ENCODE measurements around the gene SKI.

The SKI gene

DNA sequence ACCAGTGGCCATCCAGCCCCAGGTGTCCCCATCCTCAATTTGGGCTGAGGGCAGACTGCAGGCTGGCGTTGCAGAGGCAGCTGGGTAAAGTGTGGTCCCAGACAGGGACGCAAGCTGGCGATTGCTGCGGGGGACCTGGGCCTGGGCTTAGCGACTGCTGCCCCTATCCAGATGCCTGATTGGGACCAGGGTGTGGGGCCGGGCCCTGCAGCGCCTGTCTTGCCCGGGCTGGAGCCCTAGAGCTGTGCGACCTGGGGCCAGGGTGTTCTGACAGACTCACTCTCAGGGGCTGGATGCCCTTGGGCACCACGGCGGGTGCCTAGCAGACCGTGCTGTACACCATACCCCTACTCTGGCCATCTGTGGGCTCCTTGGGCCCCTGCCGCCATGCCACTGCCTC is 17.3 kb upstream of the SKI start:
- FAIRE-seq = no peak

DNA sequence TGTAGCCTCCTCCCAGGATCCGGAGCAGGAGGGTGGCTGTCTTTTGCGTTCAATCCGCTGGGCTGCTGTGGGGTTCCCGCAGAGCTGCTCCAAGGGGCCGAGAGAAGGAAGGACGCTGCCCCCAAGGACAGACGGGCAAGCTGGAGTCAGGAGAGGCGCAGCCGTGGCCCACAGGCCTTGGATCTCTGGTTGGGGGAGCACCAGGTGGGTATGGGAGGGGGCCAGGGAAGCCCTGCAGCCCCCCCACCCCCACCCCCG is 15.9 kb upstream of the SKI start:
- FAIRE-seq = no peak

DNA sequence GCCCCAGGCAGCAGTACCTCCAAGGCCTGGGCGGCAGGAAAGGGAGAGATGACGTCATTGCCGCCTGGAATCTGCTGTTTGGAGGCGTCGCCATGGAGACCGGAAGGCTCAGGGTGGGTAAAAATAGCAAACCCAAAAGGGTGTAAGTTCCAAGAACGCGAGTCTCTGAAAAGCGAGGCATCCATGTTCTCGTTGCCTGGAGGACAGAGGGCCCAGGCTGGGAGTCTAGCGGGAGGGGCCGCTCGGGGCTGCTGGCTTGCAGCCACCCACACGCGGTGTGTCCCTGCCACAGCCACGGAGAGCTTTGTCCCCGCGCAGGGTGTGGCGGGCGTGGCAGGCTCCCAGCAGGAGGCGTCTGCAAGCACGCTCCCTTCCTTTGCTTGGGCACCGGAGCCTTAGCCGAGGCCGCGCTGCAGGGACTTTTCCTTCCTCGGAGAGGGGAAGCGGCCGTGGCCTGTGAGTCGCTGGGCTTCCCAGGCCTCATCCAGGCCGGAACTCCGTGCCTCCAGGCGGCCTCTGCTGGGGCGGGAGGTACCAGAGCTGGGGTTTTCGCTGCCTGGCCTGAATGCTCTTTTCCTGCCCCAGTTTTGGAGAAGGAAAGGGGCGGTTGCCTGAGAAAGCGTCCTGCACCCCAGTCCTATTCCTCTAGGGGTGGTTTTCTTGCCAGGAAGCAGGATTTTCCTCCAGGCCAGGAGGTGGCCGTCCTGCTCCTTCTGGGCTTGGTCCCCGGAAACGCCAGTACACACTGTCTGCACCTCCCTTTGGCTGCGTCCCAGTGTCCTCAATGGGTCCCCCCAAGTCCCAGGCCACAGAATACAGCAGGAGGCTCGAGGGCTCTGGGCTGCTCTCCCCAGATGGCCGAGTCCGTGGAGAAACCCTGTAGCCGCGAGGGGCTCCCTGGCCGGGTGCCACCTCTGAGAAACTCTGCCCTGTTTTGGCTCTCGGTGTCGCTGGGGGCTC is 15.3 kb upstream of the SKI start:
- FAIRE-seq = no peak

DNA sequence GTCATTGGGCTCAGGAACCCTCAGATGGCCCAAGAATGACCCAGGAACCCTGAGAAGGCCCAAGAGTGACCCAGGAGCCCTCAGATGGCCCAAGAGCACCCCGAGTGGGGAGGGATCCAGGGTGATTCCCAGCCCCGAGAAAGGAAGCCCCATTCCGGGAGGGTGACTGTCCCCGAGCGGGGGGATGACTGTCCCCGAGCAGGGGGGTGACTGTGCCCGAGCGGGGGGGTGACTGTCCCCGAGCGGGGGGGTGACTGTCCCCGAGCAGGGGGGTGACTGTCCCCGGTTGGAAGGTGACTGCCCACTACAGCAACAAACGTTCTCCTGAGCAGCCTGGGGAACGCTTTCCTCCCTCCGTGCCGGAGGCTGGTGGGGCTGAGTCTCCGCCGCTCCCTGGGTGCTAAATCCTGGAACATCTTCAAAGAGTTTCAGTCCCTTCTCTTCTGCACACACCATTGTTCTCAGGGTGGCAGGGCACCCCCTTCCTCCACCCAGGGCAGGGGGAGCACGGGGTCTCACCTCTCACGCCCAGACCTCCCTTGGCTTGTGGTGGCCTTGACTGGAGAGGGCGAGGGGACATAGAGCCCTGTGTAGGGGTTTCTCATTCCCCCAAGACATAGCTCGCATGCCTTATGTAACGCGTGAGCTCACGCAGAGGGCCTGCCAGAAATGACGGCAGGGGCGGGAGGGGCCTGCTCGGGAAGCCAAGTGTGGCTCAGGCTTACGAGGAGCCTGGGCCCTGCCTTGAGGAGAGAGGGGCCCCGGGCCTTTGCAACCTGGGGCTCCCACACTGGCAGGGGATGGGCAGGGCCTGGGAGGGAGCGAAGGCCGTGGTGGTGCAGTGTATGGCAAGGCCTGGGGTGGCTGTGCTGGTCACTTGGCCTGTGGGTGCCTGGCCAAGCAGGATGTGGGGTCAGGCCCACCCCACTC is 14.3 kb upstream of the SKI start:
- no peak for FAIRE-seq

GRCh38 chr1:2214541-2215241 is 13.4 kb upstream of the SKI start:
- no peak for FAIRE-seq

DNA sequence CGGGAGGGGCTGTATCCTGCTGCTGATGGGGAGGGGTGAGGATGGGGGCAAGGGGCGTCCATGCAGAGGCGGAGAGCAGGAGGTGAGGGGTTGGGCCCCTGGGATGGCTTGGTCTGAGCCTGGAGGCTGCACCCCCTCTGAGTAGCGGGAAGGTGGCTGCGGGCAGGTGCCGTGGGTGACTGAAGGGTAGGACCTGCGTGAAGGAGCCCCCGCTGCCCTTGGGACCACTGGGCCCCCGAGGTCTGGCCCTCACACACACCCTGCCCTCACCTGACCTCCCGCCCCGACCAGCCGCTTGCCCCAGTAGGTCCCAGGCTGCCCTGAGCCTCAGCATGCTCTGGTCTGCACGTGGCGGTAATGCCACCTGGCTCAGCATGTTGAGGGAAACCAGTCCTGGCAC is 12.8 kb upstream of the SKI start:
- FAIRE-seq = no peak

DNA sequence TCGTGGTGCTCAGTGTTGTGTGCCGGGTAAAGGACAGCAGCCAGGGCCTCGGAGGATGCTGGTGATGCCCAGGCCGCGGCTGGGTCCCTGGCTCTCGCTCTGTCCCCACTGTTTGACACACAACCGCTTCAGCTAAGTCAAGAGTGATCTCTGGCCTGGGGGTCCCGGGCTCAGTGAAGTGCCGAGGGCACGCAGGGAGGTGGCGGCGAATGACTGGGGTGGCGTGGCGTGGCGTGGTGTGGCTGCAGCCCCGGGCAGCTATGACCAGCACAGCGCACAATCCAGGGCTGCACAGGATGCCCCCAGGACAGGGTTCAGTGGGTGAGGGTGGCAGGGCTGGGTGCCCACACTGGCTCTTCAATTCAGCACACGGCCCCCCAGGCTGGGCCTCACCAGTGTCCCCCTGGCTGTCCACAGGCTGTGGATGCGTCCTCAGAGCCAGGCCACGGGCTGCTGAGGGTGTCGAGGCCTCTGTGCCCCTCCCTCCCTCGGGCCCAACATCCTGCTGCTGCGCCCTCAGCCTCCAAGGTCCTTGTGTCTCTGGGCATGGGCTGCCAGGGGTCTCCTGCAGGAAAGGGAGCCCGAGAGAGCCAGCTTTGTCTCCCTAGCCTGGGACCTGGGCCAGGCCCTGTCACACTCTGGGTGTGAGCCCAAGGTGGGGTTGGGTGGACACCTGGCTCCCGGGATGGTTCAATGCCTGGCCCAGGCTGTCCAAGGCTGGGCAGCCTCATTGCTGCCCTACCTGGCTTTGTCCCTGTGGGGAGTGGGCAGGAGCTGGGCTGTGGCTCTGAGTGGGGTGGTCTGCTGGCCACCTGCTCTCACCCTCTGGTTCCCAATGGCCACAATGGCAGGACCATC is 12.0 kb upstream of the SKI start:
- FAIRE-seq = no peak

GRCh38 chr1:2216767-2217058 is 11.4 kb upstream of the SKI start:
- no peak for FAIRE-seq

GRCh38 chr1:2221271-2221670 is 6.8 kb upstream of the SKI start:
- FAIRE-seq = no peak

GRCh38 chr1:2224170-2224584 is 3.9 kb upstream of the SKI start:
- no peak for FAIRE-seq

DNA sequence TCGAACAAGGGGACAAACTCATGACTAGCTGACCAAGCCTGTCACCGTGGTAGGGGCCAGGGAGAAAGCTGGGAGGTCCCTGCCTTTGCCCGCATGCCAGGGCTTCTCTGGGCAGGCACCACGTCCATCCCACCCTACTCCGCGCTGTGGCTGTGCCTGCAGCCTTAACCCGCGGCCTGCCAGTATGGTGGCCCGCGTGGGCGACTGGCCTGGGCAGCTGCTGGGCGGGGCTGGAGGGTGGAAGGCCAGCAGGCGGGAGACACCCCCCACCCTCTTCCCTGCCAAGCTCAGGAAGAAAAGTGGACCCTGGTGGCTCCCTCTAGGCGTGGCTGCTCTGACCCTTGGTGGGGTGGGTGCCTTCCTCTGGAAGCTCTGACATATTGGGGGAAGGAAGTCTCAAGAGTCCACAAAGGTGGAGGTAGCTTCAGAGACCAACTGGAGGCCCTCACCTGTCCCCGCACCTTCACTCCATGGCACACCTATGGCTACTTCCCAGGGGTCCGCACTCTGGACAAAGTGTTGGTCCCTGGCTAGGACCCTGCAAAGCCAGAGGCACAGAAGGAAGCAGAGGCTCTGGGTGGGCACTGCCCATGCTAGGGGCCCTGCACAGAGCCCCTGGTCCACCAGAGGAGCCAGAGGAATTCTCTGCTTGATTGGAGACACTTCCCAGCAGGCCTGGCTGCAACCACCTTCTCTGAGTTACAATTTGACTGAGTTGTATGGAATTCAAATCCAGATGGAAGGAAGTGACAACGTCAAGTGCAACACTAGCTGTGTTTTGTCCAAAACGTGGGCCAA is 3.3 kb upstream of the SKI start:
- no peak for FAIRE-seq

DNA sequence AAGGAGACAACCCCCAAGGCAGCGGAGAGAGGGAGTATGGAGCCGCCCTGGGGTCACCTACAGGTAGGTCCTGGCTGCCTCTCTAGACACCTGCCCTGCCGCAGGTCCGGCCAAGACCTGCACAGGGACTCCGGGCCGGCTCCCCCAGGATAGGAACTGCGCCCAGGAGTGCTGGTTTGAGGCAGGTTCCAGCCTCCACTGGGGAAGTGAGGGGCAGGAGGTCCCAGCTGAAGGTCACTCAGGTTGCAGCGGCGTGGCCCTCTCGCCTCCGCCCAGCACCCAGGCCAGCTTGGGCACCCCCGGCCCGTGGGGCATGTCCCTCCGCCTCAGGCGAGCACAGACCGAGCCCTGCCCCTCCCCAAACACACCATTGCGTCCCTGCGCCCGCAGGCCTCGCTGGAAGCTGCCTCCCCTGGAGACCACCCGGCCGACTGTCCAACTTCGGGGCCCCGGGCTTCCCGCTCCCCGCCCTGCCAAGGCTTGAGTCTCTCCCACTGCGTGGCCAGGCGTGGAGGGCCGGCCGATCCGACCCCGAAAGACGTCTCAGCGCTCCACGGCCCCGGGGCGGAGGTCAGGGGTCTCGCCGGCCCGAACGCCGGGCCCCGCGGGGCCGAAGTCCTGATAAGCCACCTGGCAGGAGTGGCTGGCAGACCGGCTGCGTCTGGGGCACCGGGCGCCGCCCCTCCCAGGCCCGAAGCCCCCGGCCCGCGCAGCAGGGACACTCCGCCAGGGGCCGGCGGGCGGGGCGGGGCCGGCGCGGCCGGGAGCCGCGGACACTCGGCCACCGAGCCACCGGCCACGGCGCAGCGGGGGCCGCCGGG is 1.4 kb upstream of the SKI start:
- no peak for FAIRE-seq

DNA sequence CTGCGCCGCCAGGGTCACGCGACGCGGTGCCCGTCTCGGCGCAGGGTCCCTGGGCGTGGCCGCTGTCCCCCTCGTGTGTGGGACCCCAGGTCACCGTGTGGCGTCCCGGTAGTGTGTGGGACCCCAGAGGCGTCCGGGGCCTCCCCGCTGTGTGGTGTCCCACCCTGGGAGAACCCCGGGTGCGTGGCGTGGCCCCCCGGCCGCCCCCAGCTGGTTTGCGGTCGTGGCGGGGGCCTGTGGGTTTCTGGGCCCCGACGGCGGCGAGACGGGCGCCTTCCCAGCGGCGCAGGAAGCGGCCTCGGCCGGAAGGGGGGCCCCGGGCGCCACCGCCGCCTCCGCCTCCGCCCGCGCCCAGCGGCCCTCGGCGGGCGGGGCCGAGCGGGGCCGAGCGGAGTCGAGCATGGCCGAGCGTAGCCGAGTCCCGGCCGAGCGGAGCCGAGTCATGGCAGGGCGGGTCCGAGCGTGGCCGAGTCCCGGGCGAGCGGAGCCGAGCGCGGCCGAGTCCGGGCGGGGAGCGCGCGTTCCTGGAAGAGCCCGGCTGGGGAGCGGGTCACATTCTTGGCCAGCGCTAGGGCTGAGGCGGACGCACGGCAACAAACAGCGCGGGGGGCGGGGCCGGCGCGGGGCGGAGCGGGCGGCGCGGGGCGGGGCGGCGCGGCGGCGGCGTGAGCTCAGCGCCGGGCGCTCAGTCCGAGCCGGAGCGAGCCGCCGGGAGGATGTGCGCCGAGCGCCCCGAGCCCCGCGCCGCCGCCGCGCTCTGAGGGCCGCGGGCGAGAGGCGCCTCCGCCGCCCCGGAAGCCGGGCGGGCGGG is 568 bp upstream of the SKI start:
- FAIRE-seq = no peak

- no peak for FAIRE-seq
Observed at GRCh38 chr1:2228694-2229036, 546 bp downstream of the SKI start.

DNA sequence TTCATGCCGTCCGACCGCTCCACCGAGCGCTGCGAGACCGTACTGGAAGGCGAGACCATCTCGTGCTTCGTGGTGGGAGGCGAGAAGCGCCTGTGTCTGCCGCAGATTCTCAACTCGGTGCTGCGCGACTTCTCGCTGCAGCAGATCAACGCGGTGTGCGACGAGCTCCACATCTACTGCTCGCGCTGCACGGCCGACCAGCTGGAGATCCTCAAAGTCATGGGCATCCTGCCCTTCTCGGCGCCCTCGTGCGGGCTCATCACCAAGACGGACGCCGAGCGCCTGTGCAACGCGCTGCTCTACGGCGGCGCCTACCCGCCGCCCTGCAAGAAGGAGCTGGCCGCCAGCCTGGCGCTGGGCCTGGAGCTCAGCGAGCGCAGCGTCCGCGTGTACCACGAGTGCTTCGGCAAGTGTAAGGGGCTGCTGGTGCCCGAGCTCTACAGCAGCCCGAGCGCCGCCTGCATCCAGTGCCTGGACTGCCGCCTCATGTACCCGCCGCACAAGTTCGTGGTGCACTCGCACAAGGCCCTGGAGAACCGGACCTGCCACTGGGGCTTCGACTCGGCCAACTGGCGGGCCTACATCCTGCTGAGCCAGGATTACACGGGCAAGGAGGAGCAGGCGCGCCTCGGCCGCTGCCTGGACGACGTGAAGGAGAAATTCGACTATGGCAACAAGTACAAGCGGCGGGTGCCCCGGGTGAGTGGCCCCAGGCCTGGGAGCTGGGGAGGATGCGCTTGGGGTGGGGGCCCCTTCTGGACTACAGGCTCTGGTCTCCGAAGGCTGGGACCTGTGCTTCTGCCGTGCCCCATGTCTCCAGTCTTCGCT is 1.1 kb downstream of the SKI start:
- FAIRE-seq = no peak

DNA sequence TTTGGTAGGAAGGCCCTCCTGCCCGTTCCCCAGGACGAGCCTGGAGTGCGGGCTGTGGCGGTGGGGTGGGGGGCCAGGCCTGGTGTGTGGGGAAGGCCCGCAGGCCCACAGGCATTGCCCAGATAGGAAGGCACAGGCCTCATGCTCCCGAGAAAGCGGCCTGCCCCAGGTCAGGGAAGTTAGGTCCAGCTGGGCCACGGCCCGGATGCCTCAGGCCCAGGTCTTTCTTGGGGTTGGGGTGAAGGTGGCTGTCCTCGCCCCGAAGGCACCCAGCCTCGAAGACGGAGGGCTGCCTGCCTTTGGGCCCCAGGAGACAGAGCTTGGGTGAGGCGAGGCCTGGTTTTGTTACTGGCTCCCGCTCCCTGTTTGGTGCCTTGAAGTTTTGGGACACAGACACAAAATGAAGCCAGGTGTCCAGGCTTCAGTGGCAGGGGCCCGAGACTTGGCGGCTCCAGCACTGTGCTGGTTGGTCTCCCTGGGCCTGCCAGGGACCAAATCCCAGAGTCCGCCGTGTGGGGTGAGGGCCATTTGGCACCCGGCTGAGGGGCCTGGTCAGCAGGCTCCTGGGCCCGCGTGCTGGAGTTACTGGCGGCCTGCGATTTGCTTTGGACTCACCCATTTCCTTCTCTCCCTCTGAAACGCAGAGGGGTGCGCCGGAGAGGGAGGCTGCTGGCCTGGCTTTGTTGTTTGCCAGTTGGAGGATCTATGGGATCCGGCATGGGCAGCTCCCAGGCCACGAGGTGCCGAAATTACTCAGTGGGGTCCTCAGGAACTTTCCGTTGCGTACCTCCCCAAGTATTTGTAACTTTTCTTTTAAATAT is 2.0 kb downstream of the SKI start:
- no peak for FAIRE-seq

DNA sequence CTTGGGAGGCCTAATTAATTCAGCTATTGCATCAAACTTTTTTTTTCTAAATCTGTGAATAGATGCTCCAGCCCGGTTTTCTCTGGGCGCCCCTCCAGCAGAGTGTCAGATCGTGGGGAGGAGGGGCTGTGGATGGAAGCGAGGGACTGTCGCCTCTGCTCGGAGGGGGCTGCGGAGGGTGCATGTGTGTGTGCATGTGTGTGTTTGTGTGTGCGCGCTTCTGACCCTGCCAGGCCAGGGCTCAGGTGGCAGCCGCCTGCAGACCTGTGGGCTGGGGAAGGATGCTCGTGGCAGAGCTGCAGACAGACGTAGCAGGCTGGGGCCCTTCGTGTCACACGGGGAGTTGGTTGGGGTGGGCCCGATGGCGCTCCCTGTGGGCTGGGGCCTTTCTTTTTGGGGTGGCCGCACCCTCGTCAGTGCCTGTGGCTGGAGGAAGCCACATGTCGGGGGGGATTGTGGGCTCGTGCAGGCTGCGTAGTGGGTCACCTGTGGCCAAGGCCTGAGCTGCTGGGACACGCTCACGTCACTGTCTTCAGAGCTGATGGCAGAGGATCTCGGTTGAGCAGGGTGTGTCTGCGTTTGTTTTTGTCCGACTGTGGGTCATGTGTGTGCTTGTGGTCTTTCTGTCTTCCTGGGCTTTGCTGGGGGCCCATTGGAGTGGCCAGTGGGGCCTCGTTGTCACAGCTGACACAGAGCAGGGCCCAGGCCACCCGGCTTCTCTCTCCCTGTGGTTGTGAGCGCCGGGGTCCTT is 2.8 kb downstream of the SKI start:
- no peak for FAIRE-seq
